Ovary (tissue), 10 donors: Measurements from ENCODE around the gene TFIP11. TPM values are rescaled to one million over a fixed set of nuclear protein-coding genes. Genes with fewer than 3 reads are reported as not detected.

ENCODE experiments used
- DNase-seq, 5 donors: peaks; one replicate each; pipeline ENCODE4 v3.0.0-alpha.2; 2019 to 2020
- H3K27ac ChIP-seq, 2 donors: fragments of 200-600 bp; one replicate each; pipeline versions ENCODE4 v1.5.1 to v1.8.0; 2019 to 2022
- H3K27me3 ChIP-seq: fragments of 200-600 bp; one replicate; pipeline ENCODE4 v1.8.0; 2022
- H3K36me3 ChIP-seq: fragments of 200-600 bp; sonication (generic); one replicate; pipeline ENCODE4 v1.5.1; 2019
- H3K4me1 ChIP-seq: one replicate; pipeline ENCODE4 v1.8.1; 2013; ENCODE audit warnings: mild to moderate bottlenecking, moderate library complexity; ENCODE audit not compliant: insufficient read depth
- H3K4me3 ChIP-seq: fragments of 200-600 bp; sonication (generic); one replicate; pipeline ENCODE4 v1.5.1; 2017
- H3K9me3 ChIP-seq, 2 donors: fragments of 200-600 bp in 1 of 2; sonication (generic) in 1 of 2; one replicate each; pipeline versions ENCODE4 v1.5.1 to v1.8.1; 2013 to 2019; ENCODE audit warnings: mild to moderate bottlenecking in 1 of 2, moderate library complexity in 1 of 2
- CTCF ChIP-seq, 3 donors: fragments of 450-650 bp in 2 of 3; fragments of 200-600 bp in 1 of 3; IDR thresholded peaks; one replicate each; pipeline versions ENCODE4 v1.5.1 to v1.8.0; 2016 to 2022; ENCODE audit warnings: antibody characterized with exemption in 3 of 3, mild to moderate bottlenecking in 1 of 3
- EP300 ChIP-seq: sonication (generic); formaldehyde crosslinking; IDR thresholded peaks from one replicate; pipeline ENCODE4 v1.6.1; 2017; ENCODE audit warnings: antibody characterized with exemption
- POLR2A ChIP-seq: fragments of 450-650 bp; IDR thresholded peaks from one replicate; pipeline ENCODE4 v1.6.1; 2017; ENCODE audit warnings: antibody characterized with exemption, mild to moderate bottlenecking, moderate library complexity
- WGBS, 3 donors: extraction: QIAGEN DNeasy Blood & Tissue Kit in 1 of 3; methylation state at CpG; one replicate each; pipeline versions ENCODE4 v1.1.5 to v1.1.7; 2013 to 2017; 5-methylcytosine and 5-hydroxymethylcytosine counted together
- intact Hi-C, 4 donors: fragments of 100-400 bp; cut with DNase I; formaldehyde crosslinking; loops; one replicate each; pipeline versions ENCODE4 v1.11.0 to v1.15.1; 2022 to 2023
- long read RNA-seq, 3 donors: library from polyadenylated mRNA in 2 of 3; unstranded in 2 of 3; transcript quantifications; one replicate each; pipeline ENCODE4 v2.0.0 and lab custom pipeline, GENCODE V29; 2021 to 2026
- polyA plus RNA-seq, 2 donors: library from polyadenylated mRNA; stranded (reverse); fragments of 200-250 nt in 1 of 2; fragments of 350-450 nt in 1 of 2; fragmentation: Illumina TruSeq in 1 of 2; extraction: RNeasy Lipid Tissue Mini Kit (QIAGEN cat#74804) in 1 of 2; gene quantifications; one replicate each; pipeline ENCODE4 v1.2.3, GENCODE V29; 2013 to 2014
- total RNA-seq, 7 donors: library from RNA; depleted of rRNA in 2 of 7; stranded (reverse); fragments of >200 nt in 2 of 7; fragmentation: NEBNext Ultra II Directional in 3 of 7; extraction: Animal tissue kit (Norgen Biotek cat#: 25700) in 3 of 7; gene quantifications; one replicate each; pipeline versions ENCODE4 v1.1.0 to v1.2.4, GENCODE V29; 2016 to 2023
- donor health status: DM: no; HTN: no; CAD: no; lungs with moderate emphysema.
- donor health status: DM: no; HTN: no; CAD: no.
- donor health status: Bipolar disorder and iron deficiency.
- donor health status: DM: yes; HTN: yes; CAD: no.
- donor health status: DM: no; HTN: no; CAD: no.
- donor health status: DM: yes; HTN: yes; CAD: no.

The TFIP11 gene
- total RNA-seq: 10 to 100 TPM; 10.8 to 31.0 (median 26.3) TPM
- polyA plus RNA-seq: 10 to 100 TPM; 14.0 to 28.9 TPM
- long read RNA-seq, donor 1, transcript TFIP11-204 (15 exons, 3,586 nt): major isoform, 72 of 119 reads
- long read RNA-seq, donor 1, partial matches to known transcripts: 10 of 119 reads
- long read RNA-seq, donor 1, other reads (novel, unspliced or antisense): 34 of 119 reads
- long read RNA-seq, donor 2, partial matches to known transcripts: 14 of 21 reads
- long read RNA-seq, donor 2, other reads (novel, unspliced or antisense): 0 of 21 reads
- long read RNA-seq, donor 3, transcript TFIP11-204 (15 exons, 3,586 nt): major isoform, 79 of 114 reads
- long read RNA-seq, donor 3, partial matches to known transcripts: 7 of 114 reads
- long read RNA-seq, donor 3, other reads (novel, unspliced or antisense): 26 of 114 reads

GRCh38 chr22:26512149-26512793, at the start of gene TFIP11:
Gene TFIP11, minus strand, starts transcription at chr22:26512473. Its CDS starts 2,201 bp downstream, at chr22:26510272.
- WGBS, 3 donors: 0 to 1% (median 0%) methylated on average over 39 to 40 of the region's 40 CpGs
- no peaks in the 10 kb centered on the region for H3K9me3 ChIP-seq
- peak in 1 of 3 donors; percentile 9 for TF ChIP-seq CTCF (IDR thresholded peaks at IDR 0.05)
- no peak for TF ChIP-seq EP300
- TF ChIP-seq POLR2A: peak; percentile 63

DNA sequence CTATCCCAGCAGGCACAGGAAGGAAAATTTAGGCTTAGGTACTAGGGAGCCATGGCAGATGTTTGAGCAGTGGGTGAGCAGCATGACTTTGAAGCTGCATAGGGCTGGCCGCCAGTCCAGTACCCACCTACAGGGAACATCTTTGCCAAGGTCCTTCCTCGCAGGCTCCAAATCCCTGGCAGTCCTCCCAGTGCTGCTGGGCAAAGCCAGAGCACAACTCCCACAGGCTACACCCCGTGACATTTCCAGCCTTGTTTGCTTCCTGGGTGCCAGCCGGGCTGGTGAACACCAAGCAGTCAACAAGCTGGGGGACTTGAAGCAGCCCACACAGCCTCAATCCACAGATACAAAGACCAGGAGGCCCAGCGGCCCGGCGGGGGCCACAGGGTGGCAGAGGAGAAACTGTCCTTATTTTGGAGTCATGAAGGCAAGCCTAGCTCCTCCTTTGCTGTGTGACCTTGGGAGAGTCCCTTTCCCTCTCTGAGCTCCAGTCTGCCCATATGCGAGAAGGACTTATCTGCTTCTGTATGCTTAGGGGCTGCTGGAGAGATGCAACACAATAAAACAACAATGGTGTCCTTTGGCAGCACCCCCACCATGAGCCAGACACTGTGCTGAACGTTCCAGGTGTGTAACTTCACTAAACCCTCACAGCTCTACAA, 49.6 kb upstream of the TFIP11 start:
- no peak for TF ChIP-seq POLR2A
- TF ChIP-seq CTCF (IDR thresholded peaks at IDR 0.05): no peak
- no peak for TF ChIP-seq EP300
- WGBS, 3 donors: 76 to 91% (median 77%) methylated on average over 9 of the region's 9 CpGs
- no peaks in the 10 kb centered on the region for H3K36me3 ChIP-seq
- H3K4me3 ChIP-seq: no peak overlapping the region
- no peaks in the 10 kb centered on the region for H3K9me3 ChIP-seq
- H3K27ac ChIP-seq: no peak overlapping the region
- peaks cover 2% of the 10 kb centered on the region for H3K4me1 ChIP-seq
- H3K27me3 ChIP-seq: no peaks in the 10 kb centered on the region
- intact Hi-C loops: no loop called here
- DNase-seq: peak in 1 of 5 donors; percentile 36

More at GRCh38 chr22:26512149-26512793, at the start of gene TFIP11:
- H3K27me3 ChIP-seq: no peaks in the 10 kb centered on the region
- peak within 1 kb of the TSS in 1 of 2 donors; percentile 37 for H3K27ac ChIP-seq
- H3K36me3 ChIP-seq: no peaks in the 10 kb centered on the region
- peaks cover 6% of the 10 kb centered on the region for H3K4me1 ChIP-seq
- peak; percentile 88 to 97 (median 93) for DNase-seq
- intact Hi-C loops: no loop called here
- H3K4me3 ChIP-seq: peak within 1 kb of the TSS; percentile 87

DNA sequence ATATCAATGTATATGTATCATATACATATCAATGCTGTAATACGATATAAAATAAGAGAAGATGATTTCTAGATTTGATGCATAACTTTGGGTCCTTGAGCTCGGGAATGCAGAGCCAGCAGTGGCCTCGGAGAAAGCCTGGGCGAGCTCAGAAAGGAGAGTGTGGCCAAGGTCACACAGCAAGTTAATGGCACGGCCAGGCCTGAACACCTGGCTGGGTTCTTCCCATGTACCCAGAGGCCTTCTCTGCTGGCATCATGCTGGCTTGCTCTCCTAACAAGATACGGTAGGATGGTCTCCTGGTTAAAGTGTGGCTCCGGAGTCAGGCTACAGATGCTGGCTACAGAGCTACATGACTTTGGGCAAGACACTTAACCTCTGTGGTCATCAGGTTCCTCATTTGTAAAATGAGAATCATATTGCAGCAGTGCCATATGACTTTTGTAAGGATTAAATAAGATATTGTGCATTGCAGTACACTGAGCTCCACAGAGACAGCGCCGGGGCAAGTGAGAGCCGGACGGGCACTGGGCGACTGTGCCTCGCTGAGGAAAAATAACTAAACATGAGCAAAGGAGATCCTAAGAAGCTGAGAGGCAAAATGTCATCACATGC, 47.8 kb upstream of the TFIP11 start:
- DNase-seq: no peak
- Histone ChIP-seq H3K27ac (no peak overlapping the region), H3K4me3 (no peak overlapping the region), H3K9me3 (no peaks in the 10 kb centered on the region), H3K27me3 (no peaks in the 10 kb centered on the region), H3K36me3 (no peaks in the 10 kb centered on the region), H3K4me1 (peaks cover 2% of the 10 kb centered on the region)
- TF ChIP-seq POLR2A: no peak
- TF ChIP-seq EP300: no peak
- no peak for TF ChIP-seq CTCF (IDR thresholded peaks at IDR 0.05)
- 81 to 86% (median 85%) methylated on average over 13 of the region's 13 CpGs for WGBS, 3 donors
- intact Hi-C loops: no loop called here

DNA sequence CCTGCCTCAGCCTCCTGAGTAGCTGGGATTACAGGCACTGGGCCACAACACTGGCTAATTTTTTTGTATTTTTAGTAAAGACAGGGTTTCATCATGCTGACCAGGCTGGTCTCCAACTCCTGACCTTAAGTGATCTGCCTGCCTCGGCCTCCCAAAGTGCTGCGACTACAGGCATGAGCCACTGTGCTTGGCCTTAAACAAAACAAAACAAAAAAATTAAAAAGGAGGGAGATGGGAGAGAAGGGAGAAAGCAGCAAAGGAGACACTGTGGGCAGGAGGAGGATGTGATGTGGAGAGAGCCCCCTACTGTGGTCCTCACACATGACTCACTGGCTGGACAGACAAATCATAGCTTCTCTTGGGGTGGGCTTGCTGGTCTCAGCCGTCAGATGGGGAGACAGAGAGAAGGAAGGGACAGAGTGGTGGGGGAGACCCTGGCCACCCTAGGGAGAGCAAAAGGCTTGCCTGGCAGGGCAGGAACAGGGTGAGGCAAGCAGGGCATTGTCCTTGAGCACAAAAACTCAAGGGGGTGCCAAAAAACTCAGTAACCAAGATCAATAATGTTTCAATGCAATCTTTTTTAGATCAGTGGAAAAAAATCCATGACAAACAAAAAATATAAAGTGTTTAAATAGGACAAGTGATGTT, 46.1 kb upstream of the TFIP11 start:
- H3K4me3 ChIP-seq: no peak overlapping the region
- TF ChIP-seq CTCF (IDR thresholded peaks at IDR 0.05): no peak
- H3K9me3 ChIP-seq: no peaks in the 10 kb centered on the region
- peaks cover 2% of the 10 kb centered on the region for H3K4me1 ChIP-seq
- no peak overlapping the region for H3K27ac ChIP-seq
- intact Hi-C loops: no loop called here
- 49 to 70% (median 50%) methylated on average over 3 of the region's 3 CpGs for WGBS, 3 donors
- H3K27me3 ChIP-seq: no peaks in the 10 kb centered on the region
- DNase-seq: no peak
- H3K36me3 ChIP-seq: no peaks in the 10 kb centered on the region
